ENCODE results near the gene ORM2. TPM values are rescaled to one million over a fixed set of nuclear protein-coding genes. Genes with fewer than 3 reads are reported as not detected.
"Not testable (repeated sequence)": the region's sequence is repeated elsewhere in the genome, so short reads cannot be mapped to it uniquely, and the experiment has no call there.

Gene ORM2
- not detected in 2 replicates for total RNA-seq (2014; rRNA removed; shearing (Covaris generic))

GRCh38 chr9:114329625-114330022 lies at the start of gene ORM2:
ORM2 (plus strand) TSS chr9:114329869; CDS start chr9:114329905, 36 bp downstream.
- not testable (repeated sequence) for DNase-seq (ENCODE audit: low read depth)

- no peak for DNase-seq (ENCODE audit: low read depth)
Observed at GRCh38 chr9:114280636-114281472, 48.8 kb upstream of the ORM2 start.

GRCh38 chr9:114281473-114282103 lies 48.1 kb upstream of the ORM2 start:
- DNase-seq (ENCODE audit: low read depth): peak; percentile 92

GRCh38 chr9:114282104-114282485 lies 47.6 kb upstream of the ORM2 start:
- DNase-seq (ENCODE audit: low read depth): no peak

- no peak for DNase-seq (ENCODE audit: low read depth)
Observed at GRCh38 chr9:114282507-114282906, 47.2 kb upstream of the ORM2 start.

- DNase-seq (ENCODE audit: low read depth): peak; percentile 95
Observed at GRCh38 chr9:114282926-114283325, 46.7 kb upstream of the ORM2 start.

- DNase-seq (ENCODE audit: low read depth): no peak
Observed at GRCh38 chr9:114283551-114284111, 46.0 kb upstream of the ORM2 start.

GRCh38 chr9:114284316-114285060 lies 45.2 kb upstream of the ORM2 start:
- no peak for DNase-seq (ENCODE audit: low read depth)

GRCh38 chr9:114285166-114285867 lies 44.4 kb upstream of the ORM2 start:
- DNase-seq (ENCODE audit: low read depth): peak; percentile 93

- DNase-seq (ENCODE audit: low read depth): no peak
Observed at GRCh38 chr9:114286146-114286679, 43.5 kb upstream of the ORM2 start.

- DNase-seq (ENCODE audit: low read depth): no peak
Observed at GRCh38 chr9:114287001-114287762, 42.5 kb upstream of the ORM2 start.

GRCh38 chr9:114287763-114288192 lies 41.9 kb upstream of the ORM2 start:
- DNase-seq (ENCODE audit: low read depth): no peak

- DNase-seq (ENCODE audit: low read depth): peak; percentile 92
Observed at GRCh38 chr9:114288193-114289091, 41.2 kb upstream of the ORM2 start.

GRCh38 chr9:114289106-114289505 lies 40.6 kb upstream of the ORM2 start:
- DNase-seq (ENCODE audit: low read depth): no peak

- no peak for DNase-seq (ENCODE audit: low read depth)
Observed at GRCh38 chr9:114289571-114290481, 39.8 kb upstream of the ORM2 start.

GRCh38 chr9:114290561-114290986 lies 39.1 kb upstream of the ORM2 start:
- no peak for DNase-seq (ENCODE audit: low read depth)

GRCh38 chr9:114291064-114291474 lies 38.6 kb upstream of the ORM2 start:
- DNase-seq (ENCODE audit: low read depth): peak; percentile 62

Data from RPMI7951 (cell line).